T-helper 2 cell (primary cell): ENCODE results near the gene PEMT.

Source experiments
- DNase-seq, 5 experiments: peaks; one replicate each; pipeline versions ENCODE4 v3.0.0 to v3.0.0-alpha.2; 2012 to 2022

PEMT gene

DNA sequence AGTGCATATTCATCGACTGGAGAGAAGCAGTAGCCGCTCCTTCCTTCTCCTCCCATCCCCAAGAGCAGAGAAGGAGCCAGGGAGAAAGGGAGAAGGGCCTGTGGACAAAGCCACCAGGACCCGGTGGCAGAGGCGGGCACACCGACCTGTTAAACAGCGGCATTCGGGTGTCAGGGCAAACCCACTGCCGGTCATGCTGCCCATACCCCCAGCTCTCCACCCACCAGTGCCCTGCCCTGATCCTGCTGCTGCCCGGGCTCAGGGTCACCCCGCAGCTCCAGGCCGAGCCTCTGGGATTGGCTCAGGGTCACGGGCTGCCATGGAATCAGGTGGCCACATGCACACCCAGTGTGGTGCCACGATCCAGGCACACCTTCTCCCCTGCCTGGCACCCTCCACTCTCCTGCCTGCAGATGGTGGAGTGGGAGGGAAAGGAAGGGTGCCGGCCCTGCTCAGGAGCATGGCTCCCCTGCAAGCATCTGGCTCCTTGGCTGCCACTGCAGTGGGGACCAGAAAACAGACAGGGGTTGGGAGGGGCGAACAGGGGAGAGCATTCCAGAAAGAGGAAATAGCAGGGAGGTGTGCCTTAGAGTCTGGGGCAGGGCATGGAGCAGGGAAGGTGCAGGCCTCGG is 77.0 kb downstream of the PEMT start:
- DNase-seq: no peak

DNA sequence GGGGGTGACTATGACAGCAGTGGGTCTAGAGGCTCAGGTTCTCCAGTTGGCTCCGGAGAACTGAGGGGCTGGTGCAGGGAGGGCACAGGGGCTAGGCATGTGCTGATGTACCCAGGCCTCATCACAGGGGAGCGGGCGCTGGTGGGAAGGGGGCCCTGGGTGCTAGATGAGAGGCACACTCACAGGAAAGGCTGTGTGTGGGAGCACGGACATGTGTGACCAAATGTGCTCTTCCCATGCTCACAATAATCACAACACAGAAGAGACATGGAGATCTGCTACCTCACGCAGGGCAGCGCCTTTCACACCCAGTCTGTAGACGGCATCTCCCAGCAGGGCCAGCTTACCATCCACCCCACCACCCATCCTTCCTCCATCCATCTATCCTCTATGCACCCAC is 77.9 kb downstream of the PEMT start:
- DNase-seq: no peak

DNA sequence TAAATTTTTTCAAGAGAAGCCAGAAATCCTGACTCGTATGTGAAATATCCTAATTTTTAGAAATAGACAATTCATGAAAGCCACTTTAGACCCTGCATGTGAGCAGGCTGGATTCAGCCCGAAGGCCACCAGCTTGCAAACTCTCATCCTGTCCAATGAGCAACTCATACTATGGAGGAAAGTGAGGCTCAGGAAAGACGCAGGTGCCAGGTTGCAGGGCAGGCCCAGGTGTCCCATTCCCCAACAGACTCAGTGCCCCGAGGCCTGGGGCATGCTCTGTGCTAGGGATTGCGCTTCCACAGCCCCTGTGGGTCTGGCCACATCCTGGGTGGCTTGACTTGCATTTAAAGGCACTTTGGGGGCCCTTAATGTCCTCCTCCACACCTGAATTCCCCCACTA is 78.6 kb downstream of the PEMT start:
- DNase-seq: no peak

DNA sequence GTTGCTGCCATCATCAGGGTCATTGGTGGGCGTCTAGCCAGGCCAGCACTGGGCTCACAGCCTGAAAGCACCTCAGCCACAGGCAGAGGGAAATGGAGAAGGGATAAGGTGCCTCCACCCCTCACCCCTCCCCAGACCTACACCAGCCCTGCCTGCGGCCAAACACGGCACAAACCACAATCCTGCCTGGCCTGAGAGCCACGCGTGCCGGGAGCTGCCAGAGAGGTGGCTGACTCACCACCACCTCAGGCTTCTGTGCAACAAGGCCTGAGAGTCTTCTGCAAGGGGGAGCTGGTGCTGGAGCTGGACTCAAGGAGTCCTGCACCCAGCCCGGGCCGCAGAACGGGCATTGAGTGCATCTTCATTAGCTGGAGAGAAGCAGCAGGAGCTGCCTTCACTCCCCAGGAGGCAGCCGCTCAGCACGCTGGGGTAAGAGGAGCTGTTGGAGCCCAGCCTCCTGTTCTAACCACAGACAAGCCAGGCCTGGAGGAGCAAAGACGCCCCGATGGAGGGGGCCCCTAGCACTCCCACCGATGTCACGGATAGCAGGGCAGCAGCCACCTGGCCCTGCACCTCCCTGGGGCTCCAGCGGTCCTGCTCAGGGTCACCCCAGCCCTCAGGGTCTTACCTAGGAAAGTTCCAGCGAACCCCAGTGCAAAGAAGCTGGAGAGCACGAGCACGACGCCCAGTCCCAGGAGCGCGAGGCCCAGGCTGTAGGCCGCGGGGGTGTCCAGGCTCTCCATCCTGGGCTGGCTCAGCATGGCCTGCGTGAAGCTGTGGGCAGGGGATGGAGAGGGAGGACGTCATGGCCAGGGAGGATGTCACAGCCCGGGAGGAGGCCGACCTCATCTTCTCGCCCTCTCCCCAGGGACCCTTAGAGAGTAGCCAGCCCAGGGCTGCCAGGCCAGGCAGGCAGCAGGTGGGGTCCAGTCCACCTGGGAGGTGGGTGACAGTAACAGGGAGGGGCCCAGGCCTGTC is 79.3 kb downstream of the PEMT start:
- no peak for DNase-seq

DNA sequence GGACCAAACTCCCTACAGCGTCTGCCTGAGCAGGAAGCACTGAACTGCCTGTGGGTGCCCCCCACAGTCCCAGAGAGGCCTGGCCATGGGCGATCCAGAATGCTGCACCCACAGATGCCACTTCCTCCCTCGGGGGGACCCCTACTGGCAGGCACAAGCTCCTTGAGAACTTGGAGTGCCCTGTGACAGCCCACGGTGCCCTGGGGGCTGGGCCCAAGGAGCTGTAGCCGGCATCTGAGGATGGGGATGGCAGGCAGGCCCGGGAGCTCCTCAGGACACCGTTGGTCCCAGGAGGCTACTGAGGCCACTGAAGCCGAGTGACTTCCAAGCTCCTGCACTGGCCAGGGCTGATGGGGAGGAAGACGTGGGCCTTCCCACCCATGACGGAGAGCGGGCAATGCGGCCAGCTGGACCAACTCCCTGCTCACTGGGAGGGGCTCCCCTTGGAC is 80.2 kb downstream of the PEMT start:
- no peak for DNase-seq

DNA sequence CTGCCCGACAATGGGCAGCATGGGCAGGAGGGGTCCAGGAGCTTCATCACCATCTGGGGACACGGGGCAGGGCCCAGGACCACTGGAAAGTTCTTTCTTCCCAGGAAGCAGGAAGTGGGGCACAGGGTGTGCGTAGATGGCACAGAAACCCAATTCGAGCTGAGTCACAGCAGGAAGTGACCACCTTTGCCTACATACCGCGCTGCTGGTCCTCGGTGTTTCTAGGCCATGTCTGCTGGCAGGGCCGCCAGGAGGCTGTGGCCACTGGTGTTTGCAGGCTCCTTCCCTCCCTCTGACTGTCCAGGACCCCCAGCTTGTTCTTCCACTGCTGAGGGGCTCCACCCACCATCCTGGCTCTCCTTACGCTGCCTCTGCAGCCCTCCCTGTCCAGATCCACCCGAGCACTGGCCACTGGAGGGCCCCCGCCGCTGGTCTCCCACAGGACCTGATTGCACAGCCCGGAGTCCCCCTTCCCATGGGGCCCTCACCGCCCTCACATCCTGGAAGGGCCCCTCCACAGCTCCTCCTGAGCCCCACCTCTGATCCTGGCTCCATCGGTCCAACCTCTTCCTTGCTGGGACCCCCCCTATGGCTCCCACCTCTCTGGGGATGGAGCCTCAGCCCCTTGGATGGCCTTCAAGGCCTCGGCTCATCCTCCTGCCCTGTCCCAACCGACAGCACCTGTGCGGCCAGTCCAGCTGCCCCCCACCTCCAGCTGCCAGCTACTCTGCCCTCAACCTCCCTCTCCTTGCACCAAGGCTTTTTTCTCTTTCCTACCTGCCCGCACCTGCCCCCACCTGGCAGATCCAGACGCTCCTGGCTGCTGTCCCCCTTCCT is 80.8 kb downstream of the PEMT start:
- no peak for DNase-seq

DNA sequence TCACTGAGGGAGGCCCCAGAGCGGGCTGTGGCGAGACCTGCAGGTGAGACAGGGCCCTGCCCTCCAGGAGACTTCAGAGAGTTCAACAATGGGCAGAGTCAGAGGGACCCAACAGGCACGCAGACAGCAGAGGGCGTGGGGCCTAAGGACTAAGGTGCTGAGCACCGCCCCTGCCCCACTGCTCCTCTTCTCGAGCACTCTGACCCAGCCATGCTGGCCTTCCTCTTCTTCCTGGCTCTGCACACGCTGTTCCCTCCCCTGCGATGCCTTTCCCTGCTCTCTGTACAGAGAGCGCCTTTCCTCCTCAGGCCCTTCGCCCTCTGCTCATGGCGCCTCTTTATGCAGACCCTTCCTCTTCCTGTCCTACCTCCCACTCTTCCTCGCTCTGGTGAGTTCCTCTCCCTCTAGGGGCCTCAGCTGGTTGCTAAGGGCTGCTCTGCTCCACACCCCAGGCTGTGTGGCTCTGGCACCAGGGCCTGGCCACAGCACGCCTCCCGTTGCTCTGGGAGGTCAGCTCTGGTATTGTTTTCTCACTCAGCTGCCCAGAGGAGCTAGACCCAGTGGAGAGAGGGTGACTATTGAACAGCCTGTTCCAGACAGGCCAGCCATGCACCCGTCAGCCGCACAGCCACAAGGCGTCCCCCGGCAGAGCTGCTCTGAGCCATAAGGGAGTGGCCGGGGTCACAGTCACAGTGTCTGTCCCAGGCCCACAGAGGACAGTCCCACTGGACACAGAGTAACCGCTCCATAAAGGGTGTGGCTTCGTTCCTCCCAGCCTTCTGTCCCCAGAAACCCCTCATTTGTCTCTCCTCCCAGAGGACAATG is 81.7 kb downstream of the PEMT start:
- DNase-seq: no peak

DNA sequence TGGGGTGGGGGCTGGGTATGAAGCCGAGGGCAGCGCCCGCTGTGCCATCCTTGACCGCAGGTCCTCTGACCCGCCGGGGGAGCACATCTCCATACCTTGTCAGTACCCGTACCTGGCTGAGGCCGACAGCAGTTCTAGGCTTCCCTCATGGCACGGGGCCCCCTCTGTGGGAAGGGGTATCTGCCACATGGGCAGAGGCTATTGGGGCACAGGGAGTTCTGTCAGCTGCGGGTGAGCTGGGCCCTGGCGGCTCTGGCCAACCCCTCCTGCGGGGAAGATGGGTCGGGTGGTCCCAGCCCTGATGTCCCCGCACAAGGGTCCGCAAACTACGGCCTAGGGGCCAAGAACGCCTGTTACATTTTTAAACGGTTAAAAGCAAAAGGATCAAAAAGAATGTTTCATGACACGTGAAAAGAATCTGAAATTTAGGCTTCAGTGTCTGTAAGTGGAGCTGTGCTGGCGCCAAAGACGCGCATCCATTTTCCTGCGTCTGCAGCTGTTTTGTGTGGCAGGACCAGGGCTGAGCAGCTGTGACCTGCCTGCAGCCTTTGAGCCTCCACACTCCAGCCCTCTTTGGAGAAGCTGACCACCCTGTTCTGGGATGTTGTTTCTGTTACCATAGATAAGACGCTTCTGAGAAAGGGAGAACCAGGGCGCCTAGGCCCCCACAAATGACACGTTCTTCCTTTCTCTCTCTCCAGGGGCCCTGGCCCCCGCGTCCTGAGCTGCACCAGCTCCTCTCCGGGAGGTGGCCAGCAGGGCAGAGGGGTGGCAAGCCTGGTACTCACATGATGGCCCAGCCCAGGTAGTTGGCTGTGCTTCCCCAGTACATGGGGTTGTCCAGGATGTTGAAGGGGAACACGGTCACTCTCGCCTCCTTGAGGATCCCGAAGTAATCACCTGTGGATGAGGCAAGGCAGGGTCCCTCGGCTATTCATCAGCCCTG is 82.6 kb downstream of the PEMT start:
- DNase-seq: no peak

DNA sequence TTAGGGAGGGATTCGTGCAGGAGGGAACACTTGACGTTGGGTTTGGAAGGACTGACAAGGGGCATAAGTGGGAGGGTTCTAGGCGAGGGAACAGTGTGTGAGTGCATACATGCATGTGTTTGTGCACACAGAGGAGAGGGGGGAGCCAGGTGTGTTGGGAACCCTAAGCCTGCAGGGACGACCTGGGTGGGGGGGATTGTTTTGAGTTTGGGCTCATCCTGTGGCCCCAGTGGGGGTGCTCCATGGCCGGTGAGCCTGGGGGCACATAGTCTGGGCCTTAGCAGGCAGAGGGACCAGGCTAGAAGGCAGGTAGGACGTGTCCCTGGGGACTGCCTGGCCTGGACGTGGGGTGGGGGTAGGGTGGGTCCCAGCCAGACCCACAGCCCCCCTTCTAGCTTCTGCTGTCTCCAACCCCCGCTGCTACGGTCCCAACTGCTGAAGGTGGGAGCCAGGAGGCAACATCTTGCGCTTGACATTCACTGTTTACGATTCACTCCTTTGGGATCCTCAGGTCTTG is 83.4 kb downstream of the PEMT start:
- no peak for DNase-seq

DNA sequence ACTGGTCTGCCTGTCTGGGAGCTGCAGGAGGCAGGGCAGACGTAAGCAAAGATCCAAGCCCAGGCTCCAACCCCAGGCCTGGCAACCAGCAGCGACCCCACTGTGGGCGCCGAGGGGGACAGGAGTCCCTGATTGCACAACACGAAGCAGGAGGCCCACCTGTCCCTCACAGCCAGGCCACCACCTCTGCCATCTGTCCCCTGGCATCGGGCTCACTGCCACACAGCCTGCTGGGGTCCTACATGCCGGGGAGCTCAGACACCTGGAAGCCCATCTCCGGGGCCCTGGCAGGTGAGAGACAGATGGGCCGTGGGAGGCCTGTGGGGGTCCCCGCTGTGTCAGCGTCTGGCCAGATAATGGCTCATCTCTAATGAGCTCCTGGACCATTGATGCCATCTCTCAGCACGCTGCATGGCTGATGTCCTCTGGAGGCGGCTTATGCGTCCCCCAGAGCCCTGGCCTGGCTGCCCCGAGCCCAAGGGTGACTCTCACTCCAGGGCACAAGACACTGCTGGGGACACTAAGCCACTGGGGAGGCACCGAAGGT is 84.0 kb downstream of the PEMT start:
- DNase-seq: no peak

DNA sequence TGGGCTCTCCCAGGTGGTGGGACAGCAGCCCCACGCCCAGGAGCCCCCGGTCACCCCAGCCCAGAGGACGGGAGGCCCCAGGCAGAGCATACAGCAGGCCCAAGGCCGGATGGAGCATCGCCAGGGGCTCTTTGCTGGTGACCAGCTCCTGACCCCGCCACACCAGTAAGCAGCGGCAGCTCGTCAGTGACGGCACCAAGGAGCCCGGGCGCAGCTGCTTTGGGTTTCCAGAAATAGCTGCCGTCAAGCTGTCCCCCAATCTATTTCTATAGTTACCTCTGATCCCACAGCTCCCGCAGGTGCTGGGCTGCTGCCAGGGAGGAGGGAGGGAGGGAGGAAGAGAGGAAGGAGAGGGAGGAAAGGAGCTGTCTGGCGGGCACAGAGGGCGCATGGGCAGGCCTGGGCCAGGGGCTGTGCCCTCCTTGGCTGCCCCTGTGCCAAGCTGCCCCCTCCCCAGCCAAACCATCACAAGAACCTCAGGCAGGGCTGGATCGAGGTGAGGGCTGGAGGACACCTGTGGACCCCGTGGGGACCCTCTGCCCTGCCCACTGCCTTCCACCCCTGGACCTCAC is 84.5 kb downstream of the PEMT start:
- DNase-seq: no peak

DNA sequence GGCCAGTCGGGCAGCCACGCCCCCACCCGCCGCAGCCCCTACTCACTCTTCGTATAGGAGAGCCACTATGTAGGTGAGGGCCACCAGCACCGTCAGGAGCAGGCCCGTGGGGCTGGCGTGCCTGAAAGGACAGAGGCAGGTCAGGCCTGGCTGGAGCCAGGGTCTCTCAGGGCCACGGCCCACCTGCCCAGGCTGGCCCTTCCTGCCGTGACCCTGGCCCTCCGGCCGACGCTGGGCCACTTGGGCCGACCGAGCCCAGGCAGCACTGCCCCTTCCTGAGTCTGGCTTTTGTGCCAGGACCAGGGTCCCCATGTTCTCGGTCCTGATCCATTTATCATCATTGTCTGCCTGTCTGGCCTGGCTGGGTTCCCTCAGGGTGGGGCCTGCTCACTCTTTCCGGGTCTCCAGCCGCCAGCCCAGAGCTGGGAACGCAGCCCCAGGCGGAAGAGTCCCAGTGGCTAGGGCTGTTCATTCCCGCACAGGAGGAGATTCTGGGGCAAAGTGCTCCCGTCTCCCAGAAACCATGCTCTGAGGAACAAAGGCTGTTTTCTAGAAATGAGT is 85.2 kb downstream of the PEMT start:
- DNase-seq: no peak

DNA sequence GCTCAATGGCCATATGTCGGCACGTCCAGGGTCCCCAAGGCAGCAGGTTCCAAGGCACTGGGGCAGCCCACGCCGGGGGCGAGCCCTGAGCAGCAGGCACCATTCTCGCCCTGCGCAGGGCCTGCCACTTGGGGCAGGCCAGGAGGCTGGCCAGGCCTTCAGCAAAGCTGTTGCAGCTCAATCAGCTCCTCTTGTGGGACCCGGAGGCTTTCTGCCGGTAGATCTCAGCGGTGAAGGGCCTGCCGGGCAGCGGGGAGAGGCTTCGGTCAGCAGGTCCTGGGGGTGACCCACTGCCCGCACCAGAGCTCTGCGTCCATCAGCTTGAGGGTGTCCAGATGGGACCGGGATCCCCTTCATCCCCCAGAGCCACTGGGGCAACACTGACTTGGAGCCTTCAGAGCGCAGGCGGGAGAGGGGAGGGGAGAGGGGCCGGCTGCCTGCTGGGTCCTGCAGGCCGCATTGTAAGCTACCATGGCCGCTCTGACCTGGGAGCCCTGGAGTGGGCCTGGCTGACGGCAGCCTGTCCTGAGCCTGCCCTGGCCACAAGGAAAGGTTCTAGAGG is 85.8 kb downstream of the PEMT start:
- DNase-seq: no peak

DNA sequence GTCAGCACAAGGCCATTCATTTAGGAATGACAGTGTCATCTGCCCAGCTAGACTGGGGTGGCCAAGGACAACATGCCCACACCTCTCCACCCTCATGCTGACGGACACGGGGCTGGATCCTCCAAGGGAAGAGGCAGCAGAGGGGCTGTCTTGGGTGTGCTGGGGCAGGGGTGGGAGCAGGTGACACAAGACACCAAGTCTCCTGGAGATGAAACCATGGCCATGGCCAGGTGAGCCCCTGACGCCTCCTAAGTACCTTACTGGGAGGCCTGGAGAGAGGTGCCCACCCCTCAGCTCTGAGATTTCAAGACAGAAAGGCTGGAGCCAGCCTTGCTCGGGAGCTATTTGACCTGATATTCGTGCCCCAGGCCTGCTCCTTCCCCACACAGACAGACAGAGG is 86.4 kb downstream of the PEMT start:
- DNase-seq: no peak

DNA sequence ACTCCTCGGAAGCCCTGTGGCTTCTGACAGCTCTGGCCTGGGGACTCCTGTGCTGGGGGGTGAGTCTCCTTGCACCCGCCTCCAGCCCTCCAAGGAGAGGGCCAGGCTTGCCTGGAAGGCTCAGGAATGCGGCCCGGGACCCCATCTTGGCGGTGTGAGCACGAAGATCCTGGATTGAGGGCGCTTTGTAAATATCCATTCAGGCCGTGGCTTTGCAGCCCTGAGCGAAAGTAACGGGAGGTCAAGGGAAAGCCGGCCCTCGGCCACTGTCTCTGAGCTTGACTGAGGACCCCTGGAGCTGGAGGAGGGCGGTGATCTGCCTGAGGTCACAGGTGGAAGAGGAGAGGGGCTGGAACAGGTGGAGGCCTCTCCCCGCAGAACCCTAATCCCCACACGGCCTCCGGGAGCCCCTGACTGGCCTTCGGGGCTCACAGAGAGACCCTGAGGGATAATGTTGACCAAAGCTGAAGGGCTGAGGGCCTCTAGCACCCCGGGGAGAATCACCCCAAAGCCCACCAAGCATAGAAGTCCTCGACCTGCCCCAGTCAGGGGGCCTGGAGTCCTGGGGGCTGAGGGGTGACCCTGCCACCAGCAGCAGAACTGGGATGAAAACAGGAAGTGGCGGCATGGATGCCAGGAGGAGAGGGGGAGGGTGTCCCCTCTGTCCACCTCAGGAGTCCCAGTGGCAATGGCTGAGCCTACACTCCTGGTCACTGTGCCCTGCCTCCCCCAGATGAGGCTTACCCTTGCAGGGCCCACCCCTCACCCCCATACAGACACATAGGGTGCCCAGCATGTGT is 87.0 kb downstream of the PEMT start:
- DNase-seq: no peak

DNA sequence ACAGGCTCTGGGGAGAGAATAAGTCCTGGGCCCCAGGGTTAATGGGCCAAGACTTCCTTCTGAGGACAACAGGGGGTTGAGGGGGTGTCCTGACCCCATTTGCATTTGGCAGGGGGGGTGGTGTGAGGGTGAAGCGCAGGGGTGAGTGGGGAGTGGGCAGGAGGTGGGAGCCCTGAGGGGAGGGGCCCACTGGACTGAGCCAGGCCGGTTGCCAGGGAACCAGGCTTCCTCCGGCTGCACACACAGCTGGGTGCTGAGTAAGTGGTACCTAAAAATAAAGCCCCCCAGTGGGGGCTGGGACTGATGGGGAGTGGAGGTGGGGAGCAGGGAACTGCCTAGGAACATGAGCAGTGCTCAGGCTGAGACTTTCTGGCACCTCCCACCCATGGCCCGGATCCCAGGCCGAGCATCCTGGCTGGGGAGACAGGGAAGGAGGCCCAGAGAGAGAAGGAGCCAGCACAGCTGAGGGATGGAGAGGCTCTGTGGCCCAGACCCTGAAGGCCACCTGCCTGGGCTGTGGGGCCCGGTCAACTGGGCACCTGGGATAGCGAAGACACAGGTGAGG is 87.9 kb downstream of the PEMT start:
- no peak for DNase-seq

DNA sequence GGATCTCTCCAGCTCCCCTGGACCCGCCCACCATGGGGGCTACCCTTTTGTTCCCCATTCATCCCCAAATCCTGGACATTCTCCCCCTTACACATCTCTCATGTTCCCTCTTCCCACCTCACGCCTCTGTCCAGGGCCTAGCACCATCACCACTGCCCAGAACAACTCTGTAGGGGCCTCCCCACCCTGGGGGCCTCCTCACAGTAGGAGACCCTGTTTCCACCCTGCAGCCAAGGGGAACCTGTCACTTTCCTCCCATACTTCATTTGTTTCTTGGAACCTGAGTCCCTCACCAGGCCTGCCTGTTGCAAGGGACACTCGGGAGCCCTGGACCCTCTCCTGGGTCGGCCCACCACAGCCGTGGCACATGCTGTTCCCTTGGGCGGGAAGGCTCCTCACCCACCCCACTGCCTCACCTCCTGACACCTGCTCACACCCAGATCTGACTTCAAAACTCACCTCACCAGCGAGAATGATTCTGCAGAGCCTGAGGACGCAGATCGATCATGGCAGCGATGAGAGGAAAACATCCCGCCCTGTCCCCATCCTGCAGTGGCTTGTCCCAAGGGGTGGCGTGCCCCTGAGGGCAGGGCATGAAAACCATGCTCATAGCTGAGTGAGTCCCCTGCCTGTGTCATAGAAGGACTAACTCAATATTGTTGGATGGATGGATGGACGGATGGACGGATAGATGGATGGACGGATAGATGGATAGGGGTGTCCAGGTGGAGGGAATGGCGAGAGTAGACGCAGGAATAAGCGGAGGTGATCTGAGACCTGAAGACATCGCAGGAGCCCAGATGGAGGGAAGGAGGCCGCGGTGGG is 88.6 kb downstream of the PEMT start:
- DNase-seq: no peak
